ENCODE results near the gene CAPN1. TPM values are rescaled to one million over a fixed set of nuclear protein-coding genes. Genes with fewer than 3 reads are reported as not detected.
"Not testable (repeated sequence)": the region's sequence is repeated elsewhere in the genome, so short reads cannot be mapped to it uniquely, and the experiment has no call there.

Gene CAPN1
- total RNA-seq, 1 experiment from 2014 or later = 105 TPM

- no peak for DNase-seq (ENCODE audit: low read depth)
Measured at GRCh38 chr11:65159012-65159411, 22.7 kb upstream of the CAPN1 start.

GRCh38 chr11:65160643-65161042 is 21.1 kb upstream of the CAPN1 start:
- DNase-seq (ENCODE audit: low read depth) = no peak

- no peak for DNase-seq (ENCODE audit: low read depth)
Measured at GRCh38 chr11:65163684-65164083, 18.0 kb upstream of the CAPN1 start.

- DNase-seq (ENCODE audit: low read depth) = no peak
Measured at GRCh38 chr11:65165410-65166317, 16.1 kb upstream of the CAPN1 start.

- DNase-seq (ENCODE audit: low read depth) = no peak
Measured at GRCh38 chr11:65166893-65167292, 14.8 kb upstream of the CAPN1 start.

- DNase-seq (ENCODE audit: low read depth) = no peak
Measured at GRCh38 chr11:65167656-65168055, 14.1 kb upstream of the CAPN1 start.

GRCh38 chr11:65169164-65169641 is 12.5 kb upstream of the CAPN1 start:
- peak; percentile 85 for DNase-seq (ENCODE audit: low read depth)

GRCh38 chr11:65170058-65170534 is 11.6 kb upstream of the CAPN1 start, which contains the start of gene SPDYC:
Gene SPDYC, plus strand, starts transcription at chr11:65170233. Its CDS starts 1,125 bp downstream, at chr11:65171358.
- no peak for DNase-seq (ENCODE audit: low read depth)

- no peak for DNase-seq (ENCODE audit: low read depth)
Measured at GRCh38 chr11:65172600-65172999, 9.1 kb upstream of the CAPN1 start.

- DNase-seq (ENCODE audit: low read depth) = not testable (repeated sequence)
Measured at GRCh38 chr11:65174571-65175010, 7.1 kb upstream of the CAPN1 start.

- DNase-seq (ENCODE audit: low read depth) = peak; percentile 71
Measured at GRCh38 chr11:65180877-65181568, 705 bp upstream of the CAPN1 start.

- no peak for DNase-seq (ENCODE audit: low read depth)
Measured at GRCh38 chr11:65182258-65183170, 786 bp downstream of the CAPN1 start.

GRCh38 chr11:65183201-65183891 is 1.6 kb downstream of the CAPN1 start:
- no peak for DNase-seq (ENCODE audit: low read depth)

- no peak for DNase-seq (ENCODE audit: low read depth)
Measured at GRCh38 chr11:65184146-65184545, 2.4 kb downstream of the CAPN1 start.

GRCh38 chr11:65185171-65185570 is 3.4 kb downstream of the CAPN1 start:
- no peak for DNase-seq (ENCODE audit: low read depth)

GRCh38 chr11:65185869-65186341 is 4.2 kb downstream of the CAPN1 start:
- no peak for DNase-seq (ENCODE audit: low read depth)

GRCh38 chr11:65186701-65187100 is 5.0 kb downstream of the CAPN1 start:
- DNase-seq (ENCODE audit: low read depth) = no peak

- no peak for DNase-seq (ENCODE audit: low read depth)
Measured at GRCh38 chr11:65187146-65187675, 5.5 kb downstream of the CAPN1 start.

- DNase-seq (ENCODE audit: low read depth) = no peak
Measured at GRCh38 chr11:65187971-65188461, 6.3 kb downstream of the CAPN1 start.

GRCh38 chr11:65188486-65188885 is 6.8 kb downstream of the CAPN1 start:
- DNase-seq (ENCODE audit: low read depth) = no peak

Measured in HT1080 (cell line).